GM19043 (cell line): Measurements from ENCODE around the gene FHIT.

ENCODE experiments used
- ATAC-seq: cut with Tn5 transposase; IDR thresholded peaks from one replicate; pipeline ENCODE4 v1.9.1; 2021; ENCODE audit warnings: low read depth; ENCODE audit not compliant: unreplicated experiment

FHIT gene

DNA sequence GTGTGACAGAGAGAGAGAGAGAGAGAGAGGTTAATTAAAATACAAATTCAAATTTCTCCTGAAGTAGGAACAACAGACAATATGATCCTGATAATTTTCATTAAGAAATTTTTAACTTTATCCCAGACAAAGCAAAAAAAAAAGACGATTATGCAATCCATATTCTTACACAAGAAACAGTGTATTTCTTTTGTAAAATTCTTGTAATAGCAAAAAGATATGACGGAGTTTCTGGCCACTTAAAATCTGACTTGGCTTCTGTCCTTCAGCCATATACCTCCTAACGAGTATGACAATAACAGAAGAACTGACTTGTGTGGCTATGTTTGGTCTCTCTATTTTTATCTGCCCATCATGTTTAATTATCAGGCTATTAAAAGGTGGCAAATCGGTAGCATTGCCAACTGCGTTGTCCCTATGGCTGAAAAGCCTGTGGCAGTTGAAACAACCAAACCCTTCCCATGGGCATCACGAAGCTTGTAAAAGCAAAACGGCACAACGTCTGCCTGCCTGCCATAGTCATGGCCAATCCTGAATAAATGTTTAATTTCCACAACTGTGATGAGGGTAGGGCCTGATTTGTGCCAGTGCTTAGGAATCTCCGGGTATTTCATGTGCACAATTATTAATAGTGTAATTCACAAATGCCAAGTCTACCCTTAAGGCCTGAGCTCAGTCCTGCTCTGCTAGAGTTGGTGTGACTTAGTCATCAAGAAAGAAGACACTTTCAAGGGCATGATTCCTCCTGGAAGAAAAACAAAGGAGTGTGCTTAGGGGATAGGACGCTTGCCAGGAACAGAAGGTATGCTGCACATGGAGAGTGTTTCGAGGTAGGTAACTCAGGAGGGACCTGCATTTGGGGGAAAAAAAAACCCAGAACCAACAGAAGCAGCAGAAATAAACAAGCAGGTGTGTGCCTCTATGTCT lies 1090.2 kb downstream of the FHIT start:
- ATAC-seq: no peak

GRCh38 chr3:60160111-60160821 lies 1091.0 kb downstream of the FHIT start:
- ATAC-seq: no peak

DNA sequence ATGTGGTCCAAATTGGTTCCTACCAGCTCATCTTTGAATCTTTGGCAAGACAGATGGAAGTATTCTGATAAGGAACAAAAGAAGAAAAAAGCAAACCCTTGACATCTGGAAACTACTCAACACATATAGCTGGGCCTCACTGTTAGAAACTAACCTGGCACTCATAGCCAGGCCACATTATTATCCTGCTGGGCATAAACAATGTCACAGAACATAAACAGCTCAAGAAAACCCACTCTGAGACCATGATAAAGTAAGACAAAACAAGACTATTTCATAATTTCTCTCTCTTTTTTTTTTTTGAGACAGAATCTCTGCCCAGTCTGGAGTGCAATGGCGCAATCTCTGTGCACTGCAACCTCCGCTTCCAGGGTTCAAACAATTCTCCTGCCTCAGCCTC lies 1093.2 kb downstream of the FHIT start:
- ATAC-seq: no peak

GRCh38 chr3:60154011-60154410 lies 1097.2 kb downstream of the FHIT start:
- ATAC-seq: no peak

GRCh38 chr3:60153221-60153999 lies 1097.8 kb downstream of the FHIT start:
- no peak for ATAC-seq

GRCh38 chr3:60149501-60149900 lies 1101.8 kb downstream of the FHIT start:
- no peak for ATAC-seq

GRCh38 chr3:60147249-60147950 lies 1103.9 kb downstream of the FHIT start:
- no peak for ATAC-seq

DNA sequence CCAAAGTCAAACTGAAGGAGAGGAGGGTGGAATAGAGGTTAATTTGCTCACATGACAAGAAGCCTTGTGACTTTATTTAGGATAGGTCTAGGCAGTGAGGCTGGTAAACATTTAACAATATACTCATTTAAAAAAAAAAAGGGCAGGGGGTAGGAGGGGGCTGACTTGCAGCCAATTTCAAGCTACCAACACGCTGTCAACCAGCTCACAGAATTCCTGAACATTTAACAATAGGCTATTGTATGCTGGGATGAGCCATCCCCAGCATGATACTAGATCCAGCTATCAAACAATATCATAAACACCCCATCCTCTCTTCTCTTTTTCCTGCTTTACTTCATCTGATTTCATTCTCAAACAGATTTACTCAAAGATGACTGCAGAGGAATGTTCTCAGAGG lies 1105.1 kb downstream of the FHIT start:
- ATAC-seq: no peak

DNA sequence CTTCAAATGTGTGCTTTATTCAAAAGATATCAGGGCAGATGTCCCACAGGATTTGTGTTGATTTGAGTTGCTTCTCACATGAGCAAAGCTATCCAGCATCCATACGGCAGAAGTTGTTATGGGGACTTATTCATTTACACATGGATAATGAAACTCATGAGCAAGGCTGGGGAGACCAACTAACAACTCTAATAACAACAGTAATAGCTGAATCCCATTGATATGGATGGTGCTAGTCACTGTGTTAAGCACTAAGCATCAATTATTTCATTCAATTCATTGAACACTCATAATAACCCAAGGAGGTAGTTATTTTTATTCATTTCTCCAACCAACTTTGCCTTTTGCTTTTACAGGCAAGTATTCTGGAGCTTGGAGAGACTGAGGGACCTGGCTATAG lies 1107.2 kb downstream of the FHIT start:
- no peak for ATAC-seq

DNA sequence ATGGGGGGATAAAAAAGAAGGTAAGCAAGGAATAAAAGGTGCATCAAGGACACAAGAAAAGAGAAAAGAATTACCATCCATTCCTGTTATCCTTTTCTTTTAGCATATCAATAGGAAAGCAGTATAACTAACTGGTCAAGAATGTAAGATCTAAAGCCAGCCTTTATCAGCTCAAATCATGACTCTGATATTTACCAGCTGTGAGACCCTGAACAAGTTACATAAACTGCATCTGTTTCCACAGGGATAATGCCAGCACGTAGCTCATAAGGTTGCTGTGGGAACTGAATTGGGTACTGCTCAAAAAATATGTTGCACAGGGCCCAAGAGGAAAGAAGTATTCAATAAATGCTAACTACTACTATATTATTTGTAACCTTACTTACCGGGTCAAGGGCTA lies 1109.2 kb downstream of the FHIT start:
- ATAC-seq: no peak

- ATAC-seq: no peak
Measured at GRCh38 chr3:60140160-60140559, 1111.1 kb downstream of the FHIT start.

GRCh38 chr3:60136601-60137000 lies 1114.7 kb downstream of the FHIT start:
- ATAC-seq: no peak

- ATAC-seq: no peak
Measured at GRCh38 chr3:60135474-60135873, 1115.8 kb downstream of the FHIT start.

- no peak for ATAC-seq
Measured at GRCh38 chr3:60133269-60134162, 1117.7 kb downstream of the FHIT start.

GRCh38 chr3:60131618-60132017 lies 1119.6 kb downstream of the FHIT start:
- ATAC-seq: no peak

DNA sequence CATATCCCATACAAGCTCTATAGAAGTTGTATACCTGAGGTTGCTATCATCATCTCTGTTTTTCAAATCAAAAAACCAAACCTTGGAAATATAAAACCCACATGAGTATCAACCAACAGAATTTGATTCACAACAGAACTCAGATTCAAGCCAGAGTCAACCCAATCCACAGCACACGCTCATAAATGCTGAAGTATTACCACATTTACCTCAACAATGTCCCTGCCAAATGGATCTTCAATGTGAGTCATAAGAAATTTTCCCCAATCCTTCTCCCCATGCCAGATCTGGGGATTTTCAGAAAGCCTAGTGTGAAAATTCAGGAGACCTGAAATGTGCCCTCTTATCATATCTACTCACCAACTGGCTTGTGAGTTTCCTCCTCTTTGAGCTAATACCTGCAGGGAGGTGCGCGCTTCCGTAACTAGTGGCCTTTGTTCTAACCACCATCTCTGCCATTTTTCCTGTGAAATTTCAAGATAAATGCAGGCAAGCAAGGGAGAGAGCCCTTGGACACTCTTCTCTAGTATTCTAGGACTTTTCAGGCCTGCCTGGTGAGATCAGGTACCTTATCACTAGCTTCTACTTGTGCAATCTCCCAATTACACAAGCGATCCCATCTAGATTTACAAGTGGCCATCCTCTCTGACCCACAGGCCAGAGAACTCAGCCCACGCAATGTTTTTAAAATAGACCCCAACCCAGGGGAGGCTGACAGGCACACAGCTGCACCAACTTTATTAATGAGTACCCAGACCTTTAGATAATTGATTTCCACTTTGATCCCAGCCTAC lies 1124.5 kb downstream of the FHIT start:
- no peak for ATAC-seq

DNA sequence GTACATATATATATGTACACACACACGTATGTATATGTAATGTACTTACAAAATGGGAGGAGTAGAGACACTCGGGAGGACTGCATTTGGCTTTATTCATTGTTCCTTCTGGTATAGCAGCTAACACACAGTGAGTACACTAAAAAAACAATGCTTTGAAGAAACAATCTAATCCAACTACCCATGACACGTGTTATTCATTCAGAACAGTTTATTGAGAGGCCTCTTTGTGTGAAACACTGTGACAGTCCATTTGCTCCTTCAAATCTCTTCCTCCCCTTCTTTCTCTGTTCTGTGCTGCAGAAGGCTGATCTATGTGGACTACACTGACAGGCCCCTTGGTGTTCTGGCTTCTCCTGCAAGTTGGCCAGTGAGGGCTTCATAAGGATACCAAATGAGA lies 1125.6 kb downstream of the FHIT start:
- no peak for ATAC-seq

GRCh38 chr3:60120245-60120644 lies 1131.0 kb downstream of the FHIT start:
- ATAC-seq: no peak

- ATAC-seq: no peak
Measured at GRCh38 chr3:60114191-60114590, 1137.1 kb downstream of the FHIT start.
